Measurements from ENCODE around the gene CLTCL1. TPM values are rescaled to one million over a fixed set of nuclear protein-coding genes. Genes with fewer than 3 reads are reported as not detected.

CLTCL1 gene
- total and polyA plus RNA-seq, 4 donors: 2.6 to 9.2 (median 4.3) TPM

GRCh38 chr22:19195796-19196731, 95.5 kb downstream of the CLTCL1 start:
- Histone ChIP-seq H3K27me3 (ENCODE audit: control insufficient read depth in 3 of 3, insufficient read depth in 3 of 3, low read length in 2 of 3) (no peaks in the 10 kb centered on the region), H3K9ac (ENCODE audit: insufficient read depth in 1 of 2, low read length in 2 of 2) (no peak overlapping the region), H3K27ac (ENCODE audit: low read depth in 1 of 2, low read length in 1 of 2) (no peak overlapping the region), H3K4me1 (ENCODE audit: control insufficient read depth in 5 of 5, insufficient read depth in 5 of 5, low read length in 5 of 5) (no peaks in the 10 kb centered on the region), H3K4me3 (no peak overlapping the region), H3K9me3 (ENCODE audit: control insufficient read depth in 4 of 4, insufficient read depth in 3 of 4, low read length in 3 of 4) (no peaks in the 10 kb centered on the region), H3K36me3 (ENCODE audit: control insufficient read depth in 4 of 4, insufficient read depth in 4 of 4, low read length in 4 of 4) (peaks cover 0 to 4% (median 0%) of the 10 kb centered on the region in 4 donors)
- WGBS, 2 donors: 77 to 80% methylated on average over 23 of the region's 23 CpGs
- no peak for TF ChIP-seq CTCF (IDR thresholded peaks at IDR 0.05; ENCODE audit: control extremely low read depth, extremely low read depth)
- no peak for DNase-seq
- ATAC-seq (ENCODE audit: insufficient read depth, low FRiP score): no peak

- no peaks in the 10 kb centered on the region for H3K9me3 ChIP-seq (ENCODE audit: control insufficient read depth in 4 of 4, insufficient read depth in 3 of 4, low read length in 3 of 4)
- no peak overlapping the region for H3K27ac ChIP-seq (ENCODE audit: low read depth in 1 of 2, low read length in 1 of 2)
- H3K27me3 ChIP-seq (ENCODE audit: control insufficient read depth in 3 of 3, insufficient read depth in 3 of 3, low read length in 2 of 3): no peaks in the 10 kb centered on the region
- no peaks in the 10 kb centered on the region for H3K4me1 ChIP-seq (ENCODE audit: control insufficient read depth in 5 of 5, insufficient read depth in 5 of 5, low read length in 5 of 5)
- 93 to 98% methylated on average over 16 of the region's 16 CpGs for WGBS, 2 donors
- ATAC-seq (ENCODE audit: insufficient read depth, low FRiP score): no peak
- DNase-seq: no peak
- peaks cover 0 to 4% (median 0%) of the 10 kb centered on the region in 4 donors for H3K36me3 ChIP-seq (ENCODE audit: control insufficient read depth in 4 of 4, insufficient read depth in 4 of 4, low read length in 4 of 4)
- TF ChIP-seq CTCF (IDR thresholded peaks at IDR 0.05; ENCODE audit: control extremely low read depth, extremely low read depth): no peak
- no peak overlapping the region for H3K9ac ChIP-seq (ENCODE audit: insufficient read depth in 1 of 2, low read length in 2 of 2)
- no peak overlapping the region for H3K4me3 ChIP-seq
These were observed 96.6 kb downstream of the CLTCL1 start for GRCh38 chr22:19194766-19195536.

- Histone ChIP-seq H3K4me3 (no peak overlapping the region), H3K27me3 (ENCODE audit: control insufficient read depth in 3 of 3, insufficient read depth in 3 of 3, low read length in 2 of 3) (no peaks in the 10 kb centered on the region), H3K27ac (ENCODE audit: low read depth in 1 of 2, low read length in 1 of 2) (no peak overlapping the region), H3K36me3 (ENCODE audit: control insufficient read depth in 4 of 4, insufficient read depth in 4 of 4, low read length in 4 of 4) (peaks cover 0 to 4% (median 0%) of the 10 kb centered on the region in 4 donors), H3K4me1 (ENCODE audit: control insufficient read depth in 5 of 5, insufficient read depth in 5 of 5, low read length in 5 of 5) (no peaks in the 10 kb centered on the region), H3K9me3 (ENCODE audit: control insufficient read depth in 4 of 4, insufficient read depth in 3 of 4, low read length in 3 of 4) (no peaks in the 10 kb centered on the region), H3K9ac (ENCODE audit: insufficient read depth in 1 of 2, low read length in 2 of 2) (no peak overlapping the region)
- WGBS, 2 donors: 94 to 98% methylated on average over 6 of the region's 6 CpGs
- TF ChIP-seq CTCF (IDR thresholded peaks at IDR 0.05; ENCODE audit: control extremely low read depth, extremely low read depth): no peak
- DNase-seq: no peak
- ATAC-seq (ENCODE audit: insufficient read depth, low FRiP score): no peak
These were observed 97.6 kb downstream of the CLTCL1 start for GRCh38 chr22:19193879-19194278.
